Measurements from ENCODE around the gene ASB1.

ASB1 gene

GRCh38 chr2:238380785-238381184 is 45.9 kb upstream of the ASB1 start:
- TF ChIP-seq SIN3A (IDR thresholded peaks at IDR 0.05; ENCODE audit: borderline replicate concordance, insufficient read depth, low read length), result no peak
- no peak for TF ChIP-seq TAF1 (IDR thresholded peaks at IDR 0.05; ENCODE audit: borderline replicate concordance, insufficient read depth, low read length)
- TF ChIP-seq REST (IDR thresholded peaks at IDR 0.05; ENCODE audit: insufficient read depth in 1 of 2, low read depth in 2 of 2, low read length in 2 of 2), result no peak
- TF ChIP-seq FOXP2 (optimal IDR thresholded peaks at IDR 0.05; ENCODE audit: borderline replicate concordance, extremely low read depth, extremely low read length, insufficient read depth), result no peak
- TF ChIP-seq POLR2AphosphoS5 (IDR thresholded peaks at IDR 0.05; ENCODE audit: low read depth, low read length), result no peak

- TF ChIP-seq SIN3A (IDR thresholded peaks at IDR 0.05; ENCODE audit: borderline replicate concordance, insufficient read depth, low read length), result no peak
- TF ChIP-seq FOXP2 (optimal IDR thresholded peaks at IDR 0.05; ENCODE audit: borderline replicate concordance, extremely low read depth, extremely low read length, insufficient read depth), result no peak
- no peak for TF ChIP-seq TAF1 (IDR thresholded peaks at IDR 0.05; ENCODE audit: borderline replicate concordance, insufficient read depth, low read length)
- no peak for TF ChIP-seq POLR2AphosphoS5 (IDR thresholded peaks at IDR 0.05; ENCODE audit: low read depth, low read length)
- no peak for TF ChIP-seq REST (IDR thresholded peaks at IDR 0.05; ENCODE audit: insufficient read depth in 1 of 2, low read depth in 2 of 2, low read length in 2 of 2)
Observed at GRCh38 chr2:238381341-238382115, 45.2 kb upstream of the ASB1 start.

- TF ChIP-seq REST (IDR thresholded peaks at IDR 0.05; ENCODE audit: insufficient read depth in 1 of 2, low read depth in 2 of 2, low read length in 2 of 2), result no peak
- TF ChIP-seq SIN3A (IDR thresholded peaks at IDR 0.05; ENCODE audit: borderline replicate concordance, insufficient read depth, low read length), result no peak
- no peak for TF ChIP-seq TAF1 (IDR thresholded peaks at IDR 0.05; ENCODE audit: borderline replicate concordance, insufficient read depth, low read length)
- no peak for TF ChIP-seq FOXP2 (optimal IDR thresholded peaks at IDR 0.05; ENCODE audit: borderline replicate concordance, extremely low read depth, extremely low read length, insufficient read depth)
- TF ChIP-seq POLR2AphosphoS5 (IDR thresholded peaks at IDR 0.05; ENCODE audit: low read depth, low read length), result no peak
Observed at GRCh38 chr2:238382381-238382781, 44.3 kb upstream of the ASB1 start.

GRCh38 chr2:238383135-238383534 is 43.6 kb upstream of the ASB1 start:
- TF ChIP-seq POLR2AphosphoS5 (IDR thresholded peaks at IDR 0.05; ENCODE audit: low read depth, low read length) (no peak), TAF1 (IDR thresholded peaks at IDR 0.05; ENCODE audit: borderline replicate concordance, insufficient read depth, low read length) (no peak), SIN3A (IDR thresholded peaks at IDR 0.05; ENCODE audit: borderline replicate concordance, insufficient read depth, low read length) (no peak), REST (IDR thresholded peaks at IDR 0.05; ENCODE audit: insufficient read depth in 1 of 2, low read depth in 2 of 2, low read length in 2 of 2) (no peak), FOXP2 (optimal IDR thresholded peaks at IDR 0.05; ENCODE audit: borderline replicate concordance, extremely low read depth, extremely low read length, insufficient read depth) (no peak)
